CD4-positive, alpha-beta memory T cell (primary cell): ENCODE measurements around the gene KITLG. TPM values are rescaled to one million over a fixed set of nuclear protein-coding genes. Genes with fewer than 3 reads are reported as not detected.

ENCODE experiments used
- CTCF ChIA-PET: fragments of 350-600 bp; sonication (Branson Sonifier 250); formaldehyde crosslinking; loops from one replicate; lab custom pipeline; 2021; ENCODE audit warnings: inconsistent platforms; ENCODE audit not compliant: partially characterized antibody; lab: Charles Lee
- POLR2A ChIA-PET: fragments of 350-600 bp; sonication (Branson Sonifier 250); formaldehyde crosslinking; loops from one replicate; lab custom pipeline; 2021; ENCODE audit not compliant: partially characterized antibody; lab: Charles Lee
- DNase-seq, 5 donors: peaks; one replicate each; pipeline versions ENCODE4 v3.0.0 to v3.0.0-alpha.2; 2020 to 2022; ENCODE audit warnings: mixed read lengths in 1 of 5
- H3K27ac ChIP-seq: one replicate; pipeline ENCODE4 v1.7.0; 2013; ENCODE audit warnings: low read depth, low read length
- H3K27me3 ChIP-seq: 2 replicates; pipeline ENCODE4 v1.7.0; 2013; ENCODE audit warnings: mild to moderate bottlenecking, low read length, moderate library complexity; ENCODE audit not compliant: insufficient read depth
- H3K36me3 ChIP-seq: 2 replicates; pipeline ENCODE4 v1.7.0; 2013; ENCODE audit warnings: mild to moderate bottlenecking, low read length, moderate library complexity; ENCODE audit not compliant: insufficient read depth
- H3K4me1 ChIP-seq: 2 replicates; pipeline ENCODE4 v1.7.0; 2013; ENCODE audit warnings: mild to moderate bottlenecking, low read length, moderate library complexity; ENCODE audit not compliant: insufficient read depth
- H3K4me3 ChIP-seq, 2 donors: one replicate each; pipeline ENCODE4 v1.7.0; 2013; ENCODE audit warnings: low read length in 2 of 2, mild to moderate bottlenecking in 1 of 2
- H3K9me3 ChIP-seq, 2 donors: one replicate each; pipeline ENCODE4 v1.7.0; 2013; ENCODE audit warnings: low read length in 2 of 2, control low read depth in 1 of 2; ENCODE audit not compliant: control insufficient read depth in 1 of 2
- H3K27ac Mint-ChIP-seq, 7 donors: one replicate each; pipeline ENCODE4 v1.8.0; 2020 to 2021; ENCODE audit warnings: mixed read lengths in 7 of 7, mild to moderate bottlenecking in 6 of 7, inconsistent platforms in 3 of 7, moderate library complexity in 3 of 7
- H3K27me3 Mint-ChIP-seq, 2 donors: one replicate each; pipeline ENCODE4 v1.8.0; 2020 to 2021; ENCODE audit warnings: mixed read lengths in 2 of 2
- H3K36me3 Mint-ChIP-seq, 2 donors: one replicate each; pipeline ENCODE4 v1.8.0; 2020 to 2021; ENCODE audit warnings: mixed read lengths in 2 of 2, inconsistent platforms in 1 of 2, mild to moderate bottlenecking in 1 of 2
- H3K4me1 Mint-ChIP-seq, 4 donors: one replicate each; pipeline ENCODE4 v1.8.0; 2020 to 2021; ENCODE audit warnings: mixed read lengths in 4 of 4, mild to moderate bottlenecking in 1 of 4
- H3K4me3 Mint-ChIP-seq, 8 donors: one replicate each; pipeline ENCODE4 v1.8.0; 2020 to 2021; ENCODE audit warnings: mixed read lengths in 8 of 8, mild to moderate bottlenecking in 7 of 8, moderate library complexity in 6 of 8, inconsistent platforms in 3 of 8
- H3K9me3 Mint-ChIP-seq, 8 donors: one replicate each; pipeline ENCODE4 v1.8.0; 2020 to 2021; ENCODE audit warnings: mixed read lengths in 8 of 8, mild to moderate bottlenecking in 5 of 8, inconsistent platforms in 3 of 8, moderate library complexity in 1 of 8
- intact Hi-C: fragments of 100-400 bp; cut with micrococcal nuclease; formaldehyde crosslinking; loops from one replicate; pipeline ENCODE4 v1.15.1; 2023
- polyA plus RNA-seq, 2 donors: library from polyadenylated mRNA; unstranded; fragments of 300-500 nt; fragmentation: Illumina TruSeq; gene quantifications; one replicate each; pipeline ENCODE4 v1.2.3, GENCODE V29; 2021
- total RNA-seq, 2 experiments: library from RNA; stranded (reverse); gene quantifications; one replicate each; pipeline ENCODE4 v1.2.3, GENCODE V29; 2021

The KITLG gene
- total and polyA plus RNA-seq, 4 experiments from 2014 or later = 0.14 TPM; not detected in 3

GRCh38 chr12:88503281-88503703 lies 77.0 kb downstream of the KITLG start:
- no peaks in the 10 kb centered on the region for H3K36me3 ChIP-seq
- Mint-ChIP-seq H3K4me1 (no peaks in the 10 kb centered on the region), H3K4me3 (no peak overlapping the region), H3K36me3 (no peaks in the 10 kb centered on the region), H3K27ac (no peak overlapping the region), H3K27me3 (peaks cover 0 to 4% of the 10 kb centered on the region in 2 donors), H3K9me3 (peaks cover 0 to 5% (median 0%) of the 10 kb centered on the region in 8 donors)
- H3K4me3 ChIP-seq = no peak overlapping the region
- intact Hi-C loops = no loop called here
- ChIA-PET POLR2A (no interaction called here), CTCF (no interaction called here)
- no peak for DNase-seq
- no peaks in the 10 kb centered on the region for H3K4me1 ChIP-seq
- H3K9me3 ChIP-seq = no peaks in the 10 kb centered on the region
- no peaks in the 10 kb centered on the region for H3K27me3 ChIP-seq
- no peak overlapping the region for H3K27ac ChIP-seq

GRCh38 chr12:88501972-88502938 lies 78.0 kb downstream of the KITLG start:
- H3K36me3 Mint-ChIP-seq = no peaks in the 10 kb centered on the region
- Histone ChIP-seq H3K27ac (no peak overlapping the region), H3K36me3 (no peaks in the 10 kb centered on the region), H3K4me3 (no peak overlapping the region), H3K27me3 (no peaks in the 10 kb centered on the region), H3K4me1 (no peaks in the 10 kb centered on the region), H3K9me3 (no peaks in the 10 kb centered on the region)
- ChIA-PET CTCF (no interaction called here), POLR2A (no interaction called here)
- H3K4me3 Mint-ChIP-seq = peak overlapping the region in 1 of 8 donors; percentile 18
- H3K9me3 Mint-ChIP-seq = peaks cover 0 to 5% (median 0%) of the 10 kb centered on the region in 8 donors
- no peak overlapping the region for H3K27ac Mint-ChIP-seq
- DNase-seq = no peak
- peaks cover 0 to 4% of the 10 kb centered on the region in 2 donors for H3K27me3 Mint-ChIP-seq
- H3K4me1 Mint-ChIP-seq = no peaks in the 10 kb centered on the region
- intact Hi-C loops = no loop called here

DNA sequence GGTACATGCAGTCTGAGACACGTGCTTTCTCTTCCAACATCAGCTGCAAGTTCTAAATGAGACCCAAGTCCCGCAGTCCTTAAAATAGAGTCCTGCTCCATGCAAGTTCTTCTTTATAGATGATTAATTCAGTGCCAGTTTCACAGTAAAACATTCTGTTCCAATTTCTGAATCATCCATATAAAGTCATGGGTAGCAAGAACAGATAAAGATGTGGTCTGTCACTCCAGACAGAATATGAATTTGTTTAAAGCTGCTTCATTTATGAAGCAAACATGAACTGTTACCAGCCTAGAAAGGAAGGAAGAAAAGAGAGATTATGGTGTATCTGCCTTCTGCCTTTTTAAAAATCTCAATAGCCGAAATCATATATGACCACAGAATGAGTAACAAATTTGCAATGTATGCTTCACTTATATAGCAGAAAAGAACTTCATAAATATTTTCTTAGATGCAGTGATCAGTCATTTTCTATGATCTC lies 83.3 kb downstream of the KITLG start:
- Histone ChIP-seq H3K9me3 (no peaks in the 10 kb centered on the region), H3K4me3 (no peak overlapping the region), H3K27me3 (no peaks in the 10 kb centered on the region), H3K36me3 (no peaks in the 10 kb centered on the region), H3K27ac (no peak overlapping the region), H3K4me1 (no peaks in the 10 kb centered on the region)
- Mint-ChIP-seq H3K4me3 (no peak overlapping the region), H3K4me1 (no peaks in the 10 kb centered on the region), H3K27ac (no peak overlapping the region), H3K9me3 (peaks cover 0 to 4% (median 0%) of the 10 kb centered on the region in 8 donors), H3K27me3 (no peaks in the 10 kb centered on the region), H3K36me3 (no peaks in the 10 kb centered on the region)
- DNase-seq = no peak
- ChIA-PET POLR2A (no interaction called here), CTCF (no interaction called here)
- intact Hi-C loops = no loop called here

DNA sequence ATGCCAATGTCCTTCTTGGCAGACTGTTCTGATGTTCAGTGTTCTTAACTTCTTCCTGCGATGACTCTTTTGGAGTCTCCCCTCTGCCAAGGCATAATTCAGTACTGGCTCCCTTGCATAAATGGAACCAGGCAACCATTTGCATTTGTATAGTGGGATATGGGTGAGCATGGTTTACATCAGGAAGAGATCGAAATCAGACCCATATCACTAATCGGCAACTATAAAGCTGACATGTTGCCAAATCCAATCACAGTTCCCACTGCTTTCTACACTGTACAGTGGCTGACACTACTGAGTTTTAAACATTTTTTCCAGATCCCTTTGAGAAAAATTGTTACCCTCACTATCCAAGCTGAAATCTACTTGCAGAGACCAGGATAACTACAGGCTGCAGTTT lies 83.8 kb downstream of the KITLG start:
- no peak overlapping the region for H3K4me3 Mint-ChIP-seq
- no peaks in the 10 kb centered on the region for H3K27me3 Mint-ChIP-seq
- H3K4me1 Mint-ChIP-seq = no peaks in the 10 kb centered on the region
- Histone ChIP-seq H3K4me1 (no peaks in the 10 kb centered on the region), H3K4me3 (no peak overlapping the region), H3K36me3 (no peaks in the 10 kb centered on the region), H3K9me3 (no peaks in the 10 kb centered on the region), H3K27me3 (no peaks in the 10 kb centered on the region), H3K27ac (no peak overlapping the region)
- H3K27ac Mint-ChIP-seq = no peak overlapping the region
- intact Hi-C loops = no loop called here
- DNase-seq = no peak
- ChIA-PET CTCF (no interaction called here), POLR2A (no interaction called here)
- peaks cover 0 to 4% (median 0%) of the 10 kb centered on the region in 8 donors for H3K9me3 Mint-ChIP-seq
- no peaks in the 10 kb centered on the region for H3K36me3 Mint-ChIP-seq

DNA sequence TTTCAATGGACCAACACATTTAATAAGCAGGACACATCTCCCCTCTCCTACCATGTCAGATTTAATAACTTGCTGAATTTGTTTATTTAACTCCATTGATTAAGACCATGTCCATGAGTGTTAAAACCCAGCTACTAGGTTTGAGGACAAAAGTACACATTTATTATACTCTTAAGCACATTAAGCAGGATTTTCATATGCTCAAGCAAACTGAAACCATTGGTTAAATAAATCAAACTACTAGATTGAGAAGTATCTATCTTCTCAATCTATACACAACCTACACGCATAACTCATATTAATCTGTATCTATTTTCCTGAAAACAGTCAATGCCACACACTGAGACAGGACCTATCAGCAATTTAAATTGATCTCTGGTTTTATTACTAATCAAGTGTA lies 85.2 kb downstream of the KITLG start:
- Histone ChIP-seq H3K9me3 (no peaks in the 10 kb centered on the region), H3K27ac (no peak overlapping the region), H3K27me3 (no peaks in the 10 kb centered on the region), H3K4me1 (no peaks in the 10 kb centered on the region), H3K36me3 (no peaks in the 10 kb centered on the region), H3K4me3 (no peak overlapping the region)
- DNase-seq = no peak
- CTCF ChIA-PET = no interaction called here
- Mint-ChIP-seq H3K27ac (no peak overlapping the region), H3K4me3 (no peak overlapping the region), H3K27me3 (no peaks in the 10 kb centered on the region), H3K4me1 (no peaks in the 10 kb centered on the region), H3K36me3 (no peaks in the 10 kb centered on the region), H3K9me3 (peaks cover 0 to 4% (median 0%) of the 10 kb centered on the region in 8 donors)
- POLR2A ChIA-PET = no interaction called here
- intact Hi-C loops = no loop called here

DNA sequence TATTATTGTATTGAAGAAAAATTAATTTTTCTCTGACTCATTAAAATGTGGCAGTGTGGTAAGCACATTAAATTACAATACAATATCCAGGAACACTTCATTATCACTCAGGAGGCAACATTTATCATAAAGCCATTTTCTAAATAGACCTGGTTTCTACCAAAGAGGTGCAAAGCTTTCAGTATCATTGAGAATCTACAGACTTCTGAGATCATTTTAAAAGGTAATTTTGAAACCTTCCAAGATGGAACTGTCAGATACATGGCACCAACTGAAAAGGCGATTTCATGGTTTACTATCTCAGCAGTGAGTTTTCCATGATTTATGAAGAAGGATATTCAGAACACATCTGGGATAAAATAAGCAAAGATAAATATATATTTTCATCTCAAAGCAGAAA lies 85.8 kb downstream of the KITLG start:
- Mint-ChIP-seq H3K27me3 (no peaks in the 10 kb centered on the region), H3K36me3 (no peaks in the 10 kb centered on the region), H3K4me3 (no peak overlapping the region), H3K9me3 (no peaks in the 10 kb centered on the region), H3K27ac (no peak overlapping the region), H3K4me1 (no peaks in the 10 kb centered on the region)
- CTCF ChIA-PET = no interaction called here
- Histone ChIP-seq H3K27ac (no peak overlapping the region), H3K36me3 (no peaks in the 10 kb centered on the region), H3K9me3 (no peaks in the 10 kb centered on the region), H3K4me3 (no peak overlapping the region), H3K27me3 (no peaks in the 10 kb centered on the region), H3K4me1 (no peaks in the 10 kb centered on the region)
- POLR2A ChIA-PET = no interaction called here
- DNase-seq = no peak
- intact Hi-C loops = no loop called here

DNA sequence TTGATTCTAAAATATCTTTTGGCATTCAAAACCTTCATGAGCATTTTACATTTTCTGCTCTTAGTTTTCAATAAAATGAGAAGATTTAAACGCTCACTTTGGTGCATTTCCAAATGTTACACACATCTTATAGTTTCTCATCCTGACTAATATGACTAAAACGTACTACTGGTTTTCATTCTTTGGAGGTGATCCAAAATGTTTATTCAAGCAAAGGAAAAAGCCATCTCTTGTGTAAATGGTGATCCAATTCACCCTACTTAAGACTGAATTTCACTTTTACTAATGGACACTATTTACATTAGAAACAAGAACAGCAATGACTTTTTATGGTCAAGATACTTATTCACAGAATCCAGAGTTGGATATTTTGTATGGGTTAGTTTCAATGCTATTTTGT lies 86.6 kb downstream of the KITLG start:
- POLR2A ChIA-PET = no interaction called here
- no peaks in the 10 kb centered on the region for H3K36me3 Mint-ChIP-seq
- no peak overlapping the region for H3K27ac Mint-ChIP-seq
- H3K9me3 Mint-ChIP-seq = no peaks in the 10 kb centered on the region
- no peak for DNase-seq
- Histone ChIP-seq H3K36me3 (no peaks in the 10 kb centered on the region), H3K9me3 (no peaks in the 10 kb centered on the region), H3K4me1 (no peaks in the 10 kb centered on the region), H3K27me3 (no peaks in the 10 kb centered on the region), H3K27ac (no peak overlapping the region), H3K4me3 (no peak overlapping the region)
- no peaks in the 10 kb centered on the region for H3K4me1 Mint-ChIP-seq
- no peaks in the 10 kb centered on the region for H3K27me3 Mint-ChIP-seq
- H3K4me3 Mint-ChIP-seq = no peak overlapping the region
- intact Hi-C loops = no loop called here
- CTCF ChIA-PET = no interaction called here
